Stimulated activated CD8-positive, alpha-beta memory T cell treated with anti-CD3 and anti-CD28 coated beads, Interleukin-4, amount 100 ng/mL, for 1 hour (primary cell): ENCODE measurements around the gene DLX4.
A peak's percentile ranks its signal among the peaks of the same experiment; 100 is the strongest.

Experiments used
- DNase-seq, 2 donors: peaks; one replicate each; pipeline ENCODE4 v3.0.0-alpha.2; 2020; ENCODE audit warnings: low read depth in 2 of 2, low spot score in 1 of 2

The DLX4 gene

GRCh38 chr17:49968405-49969133 is 421 bp upstream of the DLX4 start:
- DNase-seq, result peak; percentile 24 to 37

DNA sequence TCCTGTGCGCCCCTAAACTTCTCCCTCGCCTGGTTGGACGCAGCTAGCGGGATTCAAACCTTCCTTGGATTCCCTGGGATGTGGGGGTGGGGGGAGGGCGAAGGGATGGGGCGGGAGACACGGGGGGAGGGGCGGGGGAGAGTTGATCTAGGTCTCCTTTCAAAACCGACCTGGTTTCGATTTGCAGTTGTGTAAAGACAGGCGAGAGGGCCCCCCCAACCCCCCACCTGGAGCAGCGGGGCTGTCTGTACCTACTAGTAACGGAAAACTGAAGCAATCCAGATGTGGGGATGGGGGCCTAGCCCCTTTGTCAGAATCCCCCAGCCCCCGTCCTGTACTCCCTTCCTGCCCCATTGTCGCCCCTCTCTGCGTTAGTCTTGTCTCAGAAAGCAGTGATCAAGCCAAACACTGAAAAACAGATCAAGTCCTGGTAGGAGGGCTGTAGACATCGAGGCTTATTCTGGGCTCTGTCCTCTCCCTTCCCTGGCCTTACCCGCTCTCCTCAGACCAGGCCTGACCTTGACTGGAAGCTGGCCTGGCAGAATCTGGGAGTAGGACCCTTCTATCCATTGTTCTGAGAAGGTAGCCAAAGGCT is 902 bp downstream of the DLX4 start:
- no peak for DNase-seq

DNA sequence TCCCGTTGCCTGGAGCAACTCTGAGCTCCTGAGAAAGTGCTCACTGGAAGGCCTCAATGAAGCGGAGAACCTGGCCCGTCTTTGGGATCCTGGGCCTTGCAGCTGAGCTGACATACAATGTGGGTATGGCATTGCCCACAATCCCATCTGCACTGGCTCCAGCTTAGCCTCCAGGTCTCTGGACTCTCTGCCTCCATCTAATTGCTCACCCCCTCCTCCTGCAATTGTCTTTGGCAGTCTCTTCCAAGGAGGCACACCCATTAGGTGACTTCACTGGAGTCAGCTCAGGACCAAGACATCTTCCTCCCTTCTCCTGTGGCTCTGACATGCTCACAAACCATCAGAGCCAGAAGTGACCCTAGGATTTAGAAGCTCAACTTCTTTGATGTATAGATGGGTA is 1.5 kb downstream of the DLX4 start:
- no peak for DNase-seq

GRCh38 chr17:49971199-49971847 is 2.3 kb downstream of the DLX4 start:
- DNase-seq, result no peak

GRCh38 chr17:49971848-49972485 is 3.0 kb downstream of the DLX4 start:
- DNase-seq, result no peak

GRCh38 chr17:49972486-49973270 is 3.7 kb downstream of the DLX4 start:
- no peak for DNase-seq

- DNase-seq, result no peak
Observed at GRCh38 chr17:49973271-49973615, 4.3 kb downstream of the DLX4 start.

GRCh38 chr17:49975531-49975930 is 6.5 kb downstream of the DLX4 start:
- DNase-seq, result no peak

- no peak for DNase-seq
Observed at GRCh38 chr17:49976163-49976827, 7.3 kb downstream of the DLX4 start.

DNA sequence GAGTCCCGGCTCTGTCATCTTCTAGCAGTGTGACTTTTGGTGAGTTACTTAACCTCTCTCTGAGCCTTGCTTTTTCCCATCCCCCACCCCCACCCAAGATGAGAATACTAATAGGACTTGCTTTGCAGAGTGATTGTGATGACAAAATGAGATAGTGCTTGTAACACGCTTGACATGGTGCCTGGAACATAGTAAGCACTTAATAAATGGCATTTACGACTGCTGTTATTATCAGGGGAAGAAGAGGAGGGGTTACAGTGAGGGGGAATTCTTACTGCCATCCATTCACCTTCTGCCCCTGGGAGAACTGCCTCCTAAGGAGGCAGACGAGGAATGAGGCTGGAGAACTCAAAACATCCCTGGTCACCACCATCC is 7.8 kb downstream of the DLX4 start:
- no peak for DNase-seq

DNA sequence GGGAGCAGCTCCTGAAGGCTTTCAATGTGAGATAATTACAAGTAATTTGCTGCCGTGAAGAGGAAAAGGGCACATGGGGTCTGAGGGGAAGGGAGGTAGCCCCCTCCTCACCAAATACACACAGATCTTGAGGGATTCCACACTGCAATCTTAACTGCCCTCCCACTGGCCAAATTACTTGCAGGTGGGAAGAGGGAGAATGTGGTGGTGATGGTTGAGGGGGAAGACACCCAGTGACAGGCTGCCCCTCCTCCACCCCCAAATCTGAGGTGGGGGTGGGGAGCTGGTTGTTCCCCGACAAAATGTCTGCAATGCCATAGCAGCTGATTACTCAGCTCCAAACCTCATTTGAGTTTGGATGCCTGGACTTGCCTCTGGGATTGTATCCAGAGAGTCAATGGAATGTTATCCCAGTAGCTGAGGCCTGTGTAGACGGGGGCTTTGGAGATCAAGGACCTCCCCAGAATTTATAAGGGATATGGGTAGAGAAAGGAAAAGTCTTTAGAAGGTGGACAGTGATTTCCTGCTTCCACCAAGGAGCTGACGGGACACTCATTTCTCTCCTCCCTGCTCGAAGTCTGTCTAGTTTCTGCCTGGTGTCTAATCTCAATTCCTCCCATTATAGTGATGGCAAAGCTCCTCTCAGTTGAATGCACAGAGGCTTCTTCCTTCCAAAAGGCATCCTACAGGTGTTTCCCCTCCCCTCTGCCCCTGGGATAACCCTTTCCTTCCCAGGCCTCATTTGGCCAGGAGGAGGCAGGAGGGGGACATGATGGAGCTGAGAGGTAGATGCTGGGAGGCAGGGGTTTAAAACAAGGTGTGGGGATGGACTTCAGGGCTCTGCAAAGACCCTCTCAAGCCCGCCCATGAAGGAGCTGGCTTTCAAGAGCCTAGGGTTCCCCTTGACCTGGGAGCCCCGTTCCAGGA is 8.7 kb downstream of the DLX4 start:
- no peak for DNase-seq

GRCh38 chr17:49978501-49978900 is 9.5 kb downstream of the DLX4 start:
- no peak for DNase-seq

DNA sequence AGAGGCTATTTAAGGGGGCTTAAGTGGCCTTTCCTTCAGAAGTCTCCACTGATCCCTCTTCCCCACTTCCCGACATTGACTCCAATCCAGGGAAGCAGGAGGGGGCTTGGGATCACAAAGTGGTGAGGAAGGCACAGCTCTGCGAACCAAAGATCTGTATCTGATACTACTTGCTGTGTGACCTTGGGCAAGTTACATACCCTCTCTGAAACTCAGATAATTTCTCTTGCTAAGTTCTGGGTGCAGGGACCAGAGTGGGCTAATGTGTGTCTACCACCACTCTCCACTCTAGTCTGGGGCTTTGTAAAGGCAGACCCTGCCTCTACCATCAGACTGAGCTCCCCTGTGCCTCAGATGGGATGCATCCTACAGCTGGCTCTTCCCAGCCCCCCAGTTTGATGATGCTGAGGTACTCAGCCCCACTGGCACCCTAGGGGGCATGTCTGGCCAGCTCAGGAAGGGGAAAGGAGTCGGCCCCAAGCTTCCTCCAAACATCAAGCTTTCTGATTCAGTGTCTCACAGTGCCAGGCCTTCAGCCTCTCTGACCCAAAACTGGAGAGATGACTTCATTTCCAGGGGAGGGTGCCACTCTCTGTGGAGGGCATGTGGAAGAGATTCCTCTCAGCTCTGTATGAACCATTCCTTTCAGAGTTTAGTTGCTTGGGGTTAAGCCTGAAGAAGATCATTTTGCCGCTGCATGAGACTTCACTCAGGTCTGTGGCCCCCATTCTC is 10.9 kb downstream of the DLX4 start:
- DNase-seq, result no peak

- no peak for DNase-seq
Observed at GRCh38 chr17:49980703-49981197, 11.8 kb downstream of the DLX4 start.

- DNase-seq, result no peak
Observed at GRCh38 chr17:49984283-49984682, 15.3 kb downstream of the DLX4 start.

- no peak for DNase-seq
Observed at GRCh38 chr17:49984776-49985175, 15.8 kb downstream of the DLX4 start.

DNA sequence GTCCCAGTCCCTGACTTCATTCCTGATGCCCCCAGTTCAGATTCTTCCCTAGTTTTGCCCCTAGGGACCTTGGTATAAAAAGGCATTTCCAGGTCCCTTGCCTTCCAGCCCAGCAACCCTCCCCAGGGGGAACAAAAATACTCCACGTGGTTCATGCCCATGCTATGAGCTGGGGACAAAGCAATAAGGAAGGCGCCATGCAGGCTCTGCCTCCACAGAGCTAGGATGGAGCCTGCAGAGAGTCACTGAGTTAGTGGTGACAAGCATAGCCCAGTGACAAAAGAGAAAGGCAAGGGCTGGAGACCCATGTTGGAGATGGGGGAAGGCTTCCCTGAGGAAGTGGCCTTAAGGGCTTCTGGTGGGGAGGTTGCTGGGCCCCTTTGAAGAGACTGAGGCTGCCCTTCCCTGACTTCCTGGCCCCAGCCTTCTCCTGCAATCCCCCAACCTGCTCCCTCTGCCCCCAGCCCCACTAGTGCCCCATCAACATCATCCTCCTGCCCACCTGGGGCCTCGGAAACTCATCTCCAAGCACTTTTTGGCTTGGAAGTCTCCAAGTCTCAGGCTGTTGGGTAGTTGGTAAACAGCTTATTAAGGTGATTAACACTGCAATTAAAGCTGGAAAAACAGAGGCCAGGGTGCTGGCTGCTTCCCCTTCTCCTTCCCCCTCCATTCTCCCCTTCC is 16.5 kb downstream of the DLX4 start:
- no peak for DNase-seq
